ENCODE measurements around the gene CAVIN4. TPM values are rescaled to one million over a fixed set of nuclear protein-coding genes. Genes with fewer than 3 reads are reported as not detected.

The CAVIN4 gene, protein sequence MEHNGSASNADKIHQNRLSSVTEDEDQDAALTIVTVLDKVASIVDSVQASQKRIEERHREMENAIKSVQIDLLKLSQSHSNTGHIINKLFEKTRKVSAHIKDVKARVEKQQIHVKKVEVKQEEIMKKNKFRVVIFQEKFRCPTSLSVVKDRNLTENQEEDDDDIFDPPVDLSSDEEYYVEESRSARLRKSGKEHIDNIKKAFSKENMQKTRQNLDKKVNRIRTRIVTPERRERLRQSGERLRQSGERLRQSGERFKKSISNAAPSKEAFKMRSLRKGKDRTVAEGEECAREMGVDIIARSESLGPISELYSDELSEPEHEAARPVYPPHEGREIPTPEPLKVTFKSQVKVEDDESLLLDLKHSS
- total RNA-seq = 0.25 and 0.33 TPM in 2 replicates

GRCh38 chr9:100577776-100578448 is at the start of gene CAVIN4:
Gene CAVIN4 (plus strand): TSS chr9:100578079. CDS start chr9:100578144, 65 bp downstream.

Other genes with a start within 250 kb of the CAVIN4 start
- gene TEX10, start 225.1 kb upstream of the CAVIN4 start, total RNA-seq = 12.4 and 22.7 TPM in 2 replicates
- gene MSANTD3, start 150.9 kb upstream of the CAVIN4 start, total RNA-seq = 40.3 and 50.5 TPM in 2 replicates
- 3.3 and 3.9 TPM in 2 replicates for gene TMEFF1, start 104.9 kb upstream of the CAVIN4 start, total RNA-seq